Type B pancreatic cell (in vitro differentiated cells): ENCODE results near the gene FYB1. TPM values are rescaled to one million over a fixed set of nuclear protein-coding genes. Genes with fewer than 3 reads are reported as not detected.

Experiments
- DNase-seq: peaks from one replicate; pipeline ENCODE4 v3.0.0; 2021; ENCODE audit warnings: mixed read lengths; ENCODE audit not compliant: unreplicated experiment; ENCODE audit errors: extremely low spot score
- H3K27ac Mint-ChIP-seq: 2 replicates; pipeline ENCODE4 v1.8.0; 2021; ENCODE audit warnings: mild to moderate bottlenecking, mixed read lengths
- H3K27me3 Mint-ChIP-seq: 2 replicates; pipeline ENCODE4 v1.8.0; 2021; ENCODE audit warnings: mixed read lengths
- H3K36me3 Mint-ChIP-seq: 2 replicates; pipeline ENCODE4 v1.8.0; 2021; ENCODE audit warnings: mixed read lengths
- H3K4me1 Mint-ChIP-seq: one replicate; pipeline ENCODE4 v1.8.0; 2021; ENCODE audit warnings: mixed read lengths; ENCODE audit not compliant: unreplicated experiment
- H3K4me3 Mint-ChIP-seq: 2 replicates; pipeline ENCODE4 v1.8.0; 2021; ENCODE audit warnings: mild to moderate bottlenecking, mixed read lengths
- H3K9me3 Mint-ChIP-seq: 2 replicates; pipeline ENCODE4 v1.8.0; 2021; ENCODE audit warnings: mixed read lengths
- total RNA-seq: library from RNA; stranded (reverse); gene quantifications from 2 replicates; pipeline ENCODE4 v1.2.1, GENCODE V29; 2021; ENCODE audit warnings: low replicate concordance
- TF ChIP-seq, protein P1 (sequence below): fragments of 200-600 bp; sonication (generic); conservative IDR thresholded peaks from 2 replicates; pipeline ENCODE4 v1.5.0; 2021; ENCODE audit warnings: antibody characterized with exemption, mild to moderate bottlenecking

The FYB1 gene
- total RNA-seq, 1 donor from 2014 or later = 0.24 TPM

- Mint-ChIP-seq H3K4me3 (no peak overlapping the region), H3K36me3 (no peaks in the 10 kb centered on the region), H3K27ac (peak overlapping the region; percentile 33), H3K9me3 (no peaks in the 10 kb centered on the region), H3K27me3 (no peaks in the 10 kb centered on the region), H3K4me1 (no peaks in the 10 kb centered on the region)
- no peak for DNase-seq
- TF ChIP-seq, protein P1, sequence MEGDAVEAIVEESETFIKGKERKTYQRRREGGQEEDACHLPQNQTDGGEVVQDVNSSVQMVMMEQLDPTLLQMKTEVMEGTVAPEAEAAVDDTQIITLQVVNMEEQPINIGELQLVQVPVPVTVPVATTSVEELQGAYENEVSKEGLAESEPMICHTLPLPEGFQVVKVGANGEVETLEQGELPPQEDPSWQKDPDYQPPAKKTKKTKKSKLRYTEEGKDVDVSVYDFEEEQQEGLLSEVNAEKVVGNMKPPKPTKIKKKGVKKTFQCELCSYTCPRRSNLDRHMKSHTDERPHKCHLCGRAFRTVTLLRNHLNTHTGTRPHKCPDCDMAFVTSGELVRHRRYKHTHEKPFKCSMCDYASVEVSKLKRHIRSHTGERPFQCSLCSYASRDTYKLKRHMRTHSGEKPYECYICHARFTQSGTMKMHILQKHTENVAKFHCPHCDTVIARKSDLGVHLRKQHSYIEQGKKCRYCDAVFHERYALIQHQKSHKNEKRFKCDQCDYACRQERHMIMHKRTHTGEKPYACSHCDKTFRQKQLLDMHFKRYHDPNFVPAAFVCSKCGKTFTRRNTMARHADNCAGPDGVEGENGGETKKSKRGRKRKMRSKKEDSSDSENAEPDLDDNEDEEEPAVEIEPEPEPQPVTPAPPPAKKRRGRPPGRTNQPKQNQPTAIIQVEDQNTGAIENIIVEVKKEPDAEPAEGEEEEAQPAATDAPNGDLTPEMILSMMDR = no peak
Observed at GRCh38 chr5:39100301-39100850, 119.0 kb downstream of the FYB1 start.

GRCh38 chr5:39099831-39100230 lies 119.5 kb downstream of the FYB1 start:
- TF ChIP-seq, protein P1 = no peak
- Mint-ChIP-seq H3K36me3 (no peaks in the 10 kb centered on the region), H3K9me3 (no peaks in the 10 kb centered on the region), H3K4me3 (no peak overlapping the region), H3K27me3 (no peaks in the 10 kb centered on the region), H3K27ac (no peak overlapping the region), H3K4me1 (no peaks in the 10 kb centered on the region)
- no peak for DNase-seq

GRCh38 chr5:39093352-39093751 lies 126.0 kb downstream of the FYB1 start:
- Mint-ChIP-seq H3K27me3 (peaks cover 6% of the 10 kb centered on the region), H3K4me3 (no peak overlapping the region), H3K9me3 (no peaks in the 10 kb centered on the region), H3K27ac (no peak overlapping the region), H3K36me3 (no peaks in the 10 kb centered on the region), H3K4me1 (peaks cover 7% of the 10 kb centered on the region)
- no peak for DNase-seq
- TF ChIP-seq, protein P1 = no peak

- Mint-ChIP-seq H3K27me3 (peaks cover 6% of the 10 kb centered on the region), H3K36me3 (no peaks in the 10 kb centered on the region), H3K4me1 (peaks cover 7% of the 10 kb centered on the region), H3K4me3 (no peak overlapping the region), H3K9me3 (no peaks in the 10 kb centered on the region), H3K27ac (no peak overlapping the region)
- TF ChIP-seq, protein P1 = no peak
- no peak for DNase-seq
Observed at GRCh38 chr5:39092581-39093351, 126.6 kb downstream of the FYB1 start.

DNA sequence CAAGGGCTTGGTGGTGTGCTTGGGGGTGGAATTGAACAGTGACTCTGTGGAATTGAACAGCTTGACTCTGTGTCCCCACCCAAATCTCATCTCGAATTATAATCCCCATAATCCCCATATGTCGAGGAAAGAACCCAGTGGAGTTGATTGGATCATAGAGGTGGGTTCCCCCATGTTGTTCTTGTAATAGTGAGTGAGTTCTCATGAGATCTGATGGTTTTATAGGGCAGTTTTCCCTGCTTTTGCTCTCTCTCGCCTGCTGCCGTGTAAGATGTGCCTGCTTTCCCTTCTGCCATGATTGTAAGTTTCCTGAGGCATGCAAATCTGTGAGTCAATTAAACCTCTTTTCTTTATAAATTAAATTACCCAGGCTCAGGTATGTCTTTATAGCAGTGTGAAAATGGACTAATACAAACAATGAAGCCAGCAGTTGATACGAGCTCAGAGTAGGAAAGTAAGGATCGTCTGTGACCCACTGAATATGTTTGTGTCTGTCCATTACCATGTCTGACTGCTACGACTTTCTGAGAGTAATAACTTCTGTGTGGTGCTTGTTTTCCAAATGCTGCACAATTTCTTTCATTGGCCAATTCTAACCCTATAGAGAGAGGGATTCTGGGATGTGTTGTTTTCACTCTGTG lies 127.3 kb downstream of the FYB1 start:
- no peak for DNase-seq
- Mint-ChIP-seq H3K4me1 (peaks cover 7% of the 10 kb centered on the region), H3K27ac (no peak overlapping the region), H3K36me3 (no peaks in the 10 kb centered on the region), H3K9me3 (no peaks in the 10 kb centered on the region), H3K4me3 (no peak overlapping the region), H3K27me3 (peaks cover 6% of the 10 kb centered on the region)
- TF ChIP-seq, protein P1 = no peak
